GF-D8 (cell line): Measurements from ENCODE around the gene FLVCR2.
"Not testable (repeated sequence)": the region's sequence is repeated elsewhere in the genome, so short reads cannot be mapped to it uniquely, and the experiment has no call there.

Experiments
- DNase-seq: peaks from one replicate; lab custom pipeline; 2025; lab: John Stamatoyannopoulos, UW

Gene FLVCR2

DNA sequence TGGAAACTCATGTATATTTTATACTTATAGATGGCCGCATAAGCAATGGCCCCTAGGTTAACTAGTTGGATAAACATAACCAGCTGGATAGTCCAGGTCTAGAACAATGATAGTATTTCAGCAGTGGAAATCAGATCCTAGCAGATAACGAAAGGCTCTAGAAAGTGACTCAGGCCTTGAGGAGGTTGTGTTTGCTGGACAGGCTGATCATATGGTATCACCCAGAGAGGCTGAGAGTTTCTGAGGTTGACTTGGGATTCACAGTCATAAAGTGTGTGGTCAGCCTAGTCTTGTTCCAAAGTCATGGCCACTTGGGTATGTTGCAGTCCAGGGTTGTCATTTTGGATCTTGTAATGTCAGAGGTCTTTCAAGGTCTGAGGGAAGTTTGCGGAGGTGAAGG is 16.8 kb downstream of the FLVCR2 start:
- DNase-seq = no peak

DNA sequence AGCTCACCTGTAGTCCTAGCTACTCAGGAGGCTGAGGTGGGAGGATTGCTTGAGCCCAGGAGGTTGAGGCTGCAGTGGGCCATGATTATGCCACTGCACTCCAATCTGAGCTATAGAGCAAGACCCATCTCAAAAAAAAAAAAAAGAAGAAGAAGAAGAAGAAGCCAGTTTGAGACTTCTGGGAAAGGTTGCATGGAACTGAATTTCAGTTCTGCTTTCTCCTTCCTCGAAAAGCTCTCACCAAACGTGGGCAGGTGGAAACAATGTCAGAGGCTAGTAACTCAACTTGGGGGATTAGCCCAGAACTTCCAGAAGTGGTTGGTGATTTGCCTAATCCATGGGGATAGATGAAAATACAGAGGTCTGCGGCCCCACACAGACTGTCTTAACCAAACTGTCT is 18.7 kb downstream of the FLVCR2 start:
- DNase-seq = no peak

GRCh38 chr14:75600100-75600499 is 21.7 kb downstream of the FLVCR2 start:
- not testable (repeated sequence) for DNase-seq

GRCh38 chr14:75601061-75601460 is 22.6 kb downstream of the FLVCR2 start:
- DNase-seq = not testable (repeated sequence)

- DNase-seq = no peak
These were observed 24.1 kb downstream of the FLVCR2 start for GRCh38 chr14:75602503-75602902.

DNA sequence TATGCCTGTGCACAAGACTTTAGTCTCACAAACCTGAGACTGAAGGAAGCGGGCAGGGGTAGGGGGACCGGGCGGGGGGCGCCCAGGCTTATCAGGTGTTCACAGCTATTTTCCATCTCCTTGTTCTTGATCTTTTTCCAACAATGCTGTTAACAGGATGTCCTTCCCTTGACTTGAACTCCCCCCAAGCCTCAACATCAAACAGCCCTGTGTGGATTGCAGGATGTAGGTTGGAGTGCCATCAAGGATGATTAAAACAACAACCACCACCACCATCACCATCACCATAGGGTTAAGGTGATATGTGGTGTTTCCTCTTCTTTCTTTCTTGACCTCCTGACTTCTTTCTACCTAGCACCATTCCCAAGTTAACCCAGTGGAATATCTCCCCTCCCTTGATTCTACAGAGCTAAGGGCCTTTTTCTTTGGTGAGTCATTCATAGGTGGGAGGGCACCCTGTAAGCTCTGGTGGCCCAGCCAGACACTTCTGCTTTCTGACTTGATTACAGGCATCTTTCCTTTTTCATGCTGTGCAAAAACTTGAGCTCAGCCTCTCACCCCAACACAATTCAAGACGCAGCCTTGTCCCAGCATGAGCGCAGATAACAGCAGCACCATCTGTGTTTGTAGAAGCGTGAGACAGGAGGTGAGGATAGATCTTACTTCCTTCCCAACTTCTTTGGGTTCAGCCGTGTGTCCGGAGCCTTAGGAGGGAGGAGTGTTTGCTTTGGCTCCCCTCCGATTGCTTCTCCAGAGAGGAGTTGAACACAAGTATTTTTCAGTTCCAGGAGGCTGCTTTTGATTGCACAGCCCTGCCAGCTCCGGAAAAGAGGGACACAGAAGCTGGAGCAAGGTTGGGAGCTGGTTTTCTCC is 26.8 kb downstream of the FLVCR2 start:
- no peak for DNase-seq

GRCh38 chr14:75605916-75606315 is 27.5 kb downstream of the FLVCR2 start:
- no peak for DNase-seq

- DNase-seq = no peak
These were observed 28.6 kb downstream of the FLVCR2 start for GRCh38 chr14:75607044-75607443.

- no peak for DNase-seq
These were observed 29.6 kb downstream of the FLVCR2 start for GRCh38 chr14:75607842-75608640.

GRCh38 chr14:75609116-75609515 is 30.7 kb downstream of the FLVCR2 start:
- no peak for DNase-seq

DNA sequence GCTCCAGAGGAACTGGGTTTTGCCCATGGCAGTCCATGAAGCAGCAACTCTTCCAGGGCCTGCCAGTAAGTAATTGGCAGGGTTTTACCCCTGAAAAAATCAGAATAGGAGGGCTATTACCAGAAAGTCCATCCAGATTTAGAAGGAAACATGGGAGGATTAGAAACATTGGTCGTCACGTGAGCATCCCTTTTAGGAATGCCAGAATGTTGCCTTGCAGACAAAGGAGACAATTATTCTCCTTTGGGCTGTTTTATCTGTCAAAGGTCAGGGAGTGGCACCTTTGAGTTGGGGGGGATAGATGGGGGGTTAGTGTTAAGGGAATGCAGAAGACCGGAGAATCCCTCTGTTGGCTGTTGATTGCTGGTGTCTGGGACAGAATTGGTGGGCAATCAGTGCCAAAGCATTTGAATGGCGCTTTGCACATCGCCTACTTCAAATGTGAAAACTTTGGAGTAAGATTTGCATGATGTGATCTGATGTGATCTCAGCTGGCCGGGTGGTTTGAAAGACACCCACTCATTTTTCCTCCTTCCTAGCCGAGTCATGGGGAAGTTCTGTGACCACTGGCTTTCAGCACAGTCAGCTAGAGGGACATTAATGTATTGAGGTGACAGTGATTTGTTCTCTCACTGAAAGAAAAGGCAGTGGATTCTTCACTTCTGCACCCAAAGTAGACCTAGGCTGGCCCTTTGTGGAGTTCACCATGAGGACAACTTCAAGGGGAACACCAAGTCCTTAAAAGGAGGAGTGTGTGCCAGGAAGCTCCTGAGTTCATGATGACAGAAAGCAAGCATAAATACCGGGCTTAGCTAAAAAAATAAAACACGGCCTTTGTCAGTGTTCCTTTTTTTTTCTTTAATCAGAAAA is 31.4 kb downstream of the FLVCR2 start:
- DNase-seq = no peak

GRCh38 chr14:75610834-75611233 is 32.4 kb downstream of the FLVCR2 start:
- no peak for DNase-seq

DNA sequence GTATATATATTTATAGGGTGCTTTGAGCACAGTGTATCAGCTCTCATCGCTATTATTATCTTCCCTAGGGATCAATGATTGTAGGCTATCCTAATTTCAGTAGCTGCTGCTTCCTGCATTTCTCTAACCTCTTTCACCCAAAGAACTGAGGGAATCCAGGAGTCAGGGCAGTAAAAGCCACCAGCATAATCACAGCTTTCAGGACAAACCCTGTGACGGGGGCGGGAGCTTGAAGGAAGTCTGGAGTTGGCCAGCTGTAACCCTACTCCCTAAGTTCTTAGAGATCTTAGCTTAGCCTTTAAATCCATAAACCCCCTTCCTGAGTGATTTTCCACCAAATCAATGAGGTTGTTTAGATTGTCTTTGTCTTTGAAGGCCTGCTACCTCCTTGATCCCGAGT is 33.7 kb downstream of the FLVCR2 start:
- no peak for DNase-seq

DNA sequence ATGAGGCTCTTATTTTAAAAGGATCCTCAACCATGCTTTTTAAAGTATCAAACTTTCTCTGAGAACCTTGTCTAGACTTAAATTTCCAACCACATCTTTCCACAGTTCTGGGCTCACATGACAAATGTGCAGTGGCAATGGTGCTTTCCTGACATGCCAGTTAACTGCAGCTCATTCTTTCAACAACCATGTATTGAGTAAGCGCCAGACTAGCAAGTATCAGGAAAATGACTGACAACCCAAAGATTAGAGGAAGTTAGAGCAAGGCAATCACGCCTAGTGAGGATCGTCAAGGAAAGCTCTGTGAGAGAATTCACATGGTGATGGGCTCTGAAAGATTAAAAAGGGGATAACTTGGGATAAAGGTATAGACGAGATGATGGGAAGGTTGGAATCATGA is 35.8 kb downstream of the FLVCR2 start:
- DNase-seq = no peak

GRCh38 chr14:75615200-75615599 is 36.8 kb downstream of the FLVCR2 start:
- no peak for DNase-seq

GRCh38 chr14:75619548-75619947 is 41.1 kb downstream of the FLVCR2 start:
- no peak for DNase-seq

GRCh38 chr14:75625034-75625433 is 46.6 kb downstream of the FLVCR2 start:
- DNase-seq = no peak

DNA sequence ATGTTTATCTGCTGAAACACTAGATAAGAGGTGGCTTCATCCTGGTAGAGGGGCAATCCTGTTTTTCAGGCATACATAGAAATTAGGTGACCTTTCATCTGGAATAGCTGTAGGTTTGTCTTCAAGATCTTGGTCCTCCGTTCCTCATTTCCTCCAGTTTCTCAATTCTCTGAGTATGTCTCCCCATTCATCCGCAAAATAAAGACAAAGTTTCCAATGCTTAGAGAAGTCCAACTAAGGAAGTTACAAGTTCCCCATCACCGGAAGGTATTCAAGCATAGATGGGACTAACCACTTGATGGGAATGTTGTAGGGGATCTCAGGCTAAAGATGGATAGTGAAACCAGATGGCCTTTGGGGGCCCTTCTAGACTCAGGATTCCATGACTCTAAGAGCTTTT is 48.0 kb downstream of the FLVCR2 start:
- no peak for DNase-seq

- no peak for DNase-seq
These were observed 48.4 kb downstream of the FLVCR2 start for GRCh38 chr14:75626863-75627262.

GRCh38 chr14:75627406-75627805 is 49.0 kb downstream of the FLVCR2 start:
- no peak for DNase-seq

DNA sequence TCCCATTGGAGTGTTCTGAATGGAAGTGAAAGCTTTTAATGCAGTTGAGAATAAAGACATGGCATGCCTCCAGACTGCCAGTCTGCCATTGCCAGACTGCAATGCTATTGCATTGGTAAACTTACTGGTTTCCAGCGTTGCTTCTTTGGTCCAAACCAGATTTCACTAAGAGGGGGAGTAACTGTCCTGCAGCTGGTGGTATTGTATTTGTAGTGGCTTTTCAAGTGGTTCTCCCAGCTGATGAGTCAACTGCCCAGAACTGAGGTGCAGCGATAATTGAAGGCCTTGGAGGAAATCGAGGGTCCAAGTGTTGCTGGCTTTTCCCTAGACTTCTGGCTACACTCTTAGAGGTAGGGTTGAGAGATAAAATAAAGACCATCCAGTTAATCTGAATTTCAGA is 50.4 kb downstream of the FLVCR2 start:
- DNase-seq = no peak
